Activated naive CD8-positive, alpha-beta T cell treated with anti-CD3 and anti-CD28 coated beads for 36 hours (primary cell): ENCODE measurements around the gene LDLRAD4. TPM values are rescaled to one million over a fixed set of nuclear protein-coding genes. Genes with fewer than 3 reads are reported as not detected.

ENCODE experiments used
- DNase-seq: peaks from one replicate; pipeline ENCODE4 v3.0.0; 2021
- H3K27ac Mint-ChIP-seq: one replicate; pipeline ENCODE4 v1.8.0; 2022; ENCODE audit warnings: mild to moderate bottlenecking, moderate library complexity, mixed read lengths
- H3K27me3 Mint-ChIP-seq: one replicate; pipeline ENCODE4 v1.8.0; 2022; ENCODE audit warnings: mild to moderate bottlenecking, mixed read lengths
- H3K36me3 Mint-ChIP-seq: one replicate; pipeline ENCODE4 v1.8.0; 2021; ENCODE audit warnings: mild to moderate bottlenecking, mixed read lengths
- H3K4me1 Mint-ChIP-seq: one replicate; pipeline ENCODE4 v1.8.0; 2021; ENCODE audit warnings: mixed read lengths
- H3K4me3 Mint-ChIP-seq: one replicate; pipeline ENCODE4 v1.8.0; 2022; ENCODE audit warnings: mild to moderate bottlenecking, moderate library complexity, mixed read lengths
- H3K9me3 Mint-ChIP-seq: one replicate; pipeline ENCODE4 v1.8.0; 2022; ENCODE audit warnings: mixed read lengths
- total RNA-seq, 2 experiments: library from RNA; stranded (reverse); gene quantifications; one replicate each; pipeline ENCODE4 v1.2.3, GENCODE V29; 2021

Gene LDLRAD4
- total RNA-seq, 2 experiments from 2014 or later, result 27.4 to 27.5 TPM

- Mint-ChIP-seq H3K27me3 (no peaks in the 10 kb centered on the region), H3K9me3 (peaks cover 18% of the 10 kb centered on the region), H3K27ac (no peak overlapping the region), H3K36me3 (peaks cover 21% of the 10 kb centered on the region), H3K4me3 (no peak overlapping the region), H3K4me1 (peaks cover 37% of the 10 kb centered on the region)
- DNase-seq, result no peak
Observed at GRCh38 chr18:13316063-13316462, 97.5 kb downstream of the LDLRAD4 start.

- Mint-ChIP-seq H3K9me3 (peaks cover 18% of the 10 kb centered on the region), H3K4me1 (peaks cover 32% of the 10 kb centered on the region), H3K27ac (no peak overlapping the region), H3K4me3 (no peak overlapping the region), H3K27me3 (no peaks in the 10 kb centered on the region), H3K36me3 (peaks cover 19% of the 10 kb centered on the region)
- DNase-seq, result no peak
Observed at GRCh38 chr18:13317801-13318200, 99.2 kb downstream of the LDLRAD4 start.

DNA sequence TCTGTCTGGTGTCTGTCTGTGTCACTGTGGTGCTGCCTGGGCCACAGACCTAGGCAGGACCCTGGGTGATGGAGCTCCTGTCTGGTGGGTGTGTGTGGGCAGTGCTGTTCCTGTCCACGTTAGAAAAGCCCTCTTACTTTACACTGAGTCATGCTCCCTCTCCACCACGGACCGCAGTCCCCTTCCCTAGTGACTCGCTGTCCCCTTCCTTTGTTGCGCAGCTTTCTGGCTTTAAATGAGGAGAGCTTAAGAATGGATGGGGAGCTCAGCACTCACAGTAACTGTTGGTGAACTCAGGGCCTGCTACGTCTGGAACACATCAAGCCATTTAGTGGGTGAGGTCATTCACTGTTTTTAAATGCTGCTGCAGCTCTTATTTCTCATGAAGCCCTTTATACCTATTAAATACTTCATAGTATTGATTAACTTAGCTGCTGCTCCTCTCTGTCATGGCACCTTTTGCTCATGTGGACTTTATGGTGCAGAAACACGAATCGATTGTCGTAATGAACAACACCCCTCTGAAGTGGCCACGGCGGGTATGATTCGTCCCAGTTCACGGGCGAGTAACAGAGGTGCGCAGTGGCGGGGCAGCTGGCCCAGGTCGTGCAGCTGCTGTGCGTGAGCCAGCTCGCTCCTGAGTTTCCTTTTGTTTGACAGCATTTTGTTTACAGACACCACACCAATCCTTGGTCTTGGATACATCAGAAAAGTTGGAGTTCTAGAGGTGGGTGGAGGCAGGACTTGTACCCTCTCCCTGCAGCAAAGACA is 100.4 kb downstream of the LDLRAD4 start:
- no peak for DNase-seq
- H3K27ac Mint-ChIP-seq, result no peak overlapping the region
- peaks cover 18% of the 10 kb centered on the region for H3K9me3 Mint-ChIP-seq

DNA sequence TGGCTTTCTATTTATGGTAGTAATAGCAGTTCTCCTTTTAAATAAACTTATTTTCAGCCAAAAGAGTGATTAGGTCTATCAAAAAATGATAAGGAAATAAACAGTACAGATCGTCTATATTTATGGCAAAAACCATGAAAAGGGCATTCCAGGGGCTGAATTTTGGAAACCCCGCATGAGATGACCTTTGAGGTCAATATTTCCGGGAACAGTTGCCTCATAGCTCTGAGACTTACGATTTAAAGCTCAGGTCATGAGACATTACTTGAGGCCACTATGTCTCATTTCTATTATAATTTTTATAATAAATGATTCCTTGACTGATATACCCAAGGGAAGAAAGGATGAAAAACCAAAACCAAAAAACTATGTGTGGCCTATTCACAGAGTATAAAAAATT is 101.1 kb downstream of the LDLRAD4 start:
- Mint-ChIP-seq H3K27me3 (no peaks in the 10 kb centered on the region), H3K9me3 (peaks cover 15% of the 10 kb centered on the region), H3K36me3 (peaks cover 15% of the 10 kb centered on the region), H3K4me1 (peaks cover 16% of the 10 kb centered on the region), H3K4me3 (no peak overlapping the region), H3K27ac (no peak overlapping the region)
- no peak for DNase-seq

More for the DNA sequence above, 100.4 kb downstream of the LDLRAD4 start:
- no peaks in the 10 kb centered on the region for H3K27me3 Mint-ChIP-seq
- no peak overlapping the region for H3K4me3 Mint-ChIP-seq
- H3K4me1 Mint-ChIP-seq, result peaks cover 21% of the 10 kb centered on the region
- peaks cover 19% of the 10 kb centered on the region for H3K36me3 Mint-ChIP-seq

DNA sequence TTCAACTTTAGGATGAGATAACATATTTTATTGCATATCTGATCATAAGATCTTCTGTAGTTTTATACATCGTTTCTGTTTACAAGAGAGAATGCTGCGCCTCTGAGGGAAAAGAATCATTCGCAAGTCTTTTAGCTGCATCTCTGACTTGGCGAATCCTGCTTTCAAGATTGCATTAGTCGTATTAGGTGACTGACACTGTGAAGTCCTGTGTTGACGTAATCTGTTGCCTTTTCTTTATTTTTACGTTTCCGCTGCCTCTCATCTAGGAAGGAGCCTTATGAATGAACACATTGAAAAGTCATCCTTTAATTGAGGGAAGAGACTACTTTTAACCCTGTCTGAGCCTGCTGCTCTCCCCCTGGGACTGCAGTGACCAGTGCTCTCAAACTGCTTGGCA is 101.5 kb downstream of the LDLRAD4 start:
- no peak for DNase-seq
- Mint-ChIP-seq H3K27ac (no peak overlapping the region), H3K9me3 (peaks cover 13% of the 10 kb centered on the region), H3K36me3 (peaks cover 11% of the 10 kb centered on the region), H3K4me3 (no peak overlapping the region), H3K4me1 (peaks cover 14% of the 10 kb centered on the region), H3K27me3 (no peaks in the 10 kb centered on the region)

DNA sequence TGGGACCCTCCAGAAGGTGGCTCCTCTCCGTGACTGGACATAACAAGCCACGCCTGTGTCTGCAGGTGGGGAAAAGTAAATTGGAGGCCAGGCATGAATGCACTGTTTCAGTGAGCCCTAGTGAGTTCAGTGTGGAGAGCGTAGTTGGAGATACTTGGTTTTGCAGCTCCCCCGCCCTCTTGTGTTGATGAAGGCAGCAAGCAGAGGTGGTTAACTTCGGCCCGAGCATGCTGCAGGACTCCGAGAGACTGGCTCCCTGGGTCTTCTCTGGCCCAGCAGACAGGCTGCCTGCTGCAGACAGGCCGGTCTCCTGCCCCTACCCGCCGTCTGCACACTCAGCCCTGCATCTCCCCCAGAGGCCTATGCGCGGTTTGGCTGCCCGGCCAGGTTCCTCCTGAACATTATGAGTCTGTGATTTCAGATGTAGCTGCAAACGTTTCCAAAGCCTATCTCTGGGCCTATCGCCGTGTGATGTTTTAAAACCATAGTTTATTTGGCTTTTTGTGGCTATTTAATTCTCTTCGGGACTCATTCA is 102.4 kb downstream of the LDLRAD4 start:
- H3K27me3 Mint-ChIP-seq, result no peaks in the 10 kb centered on the region
- H3K4me3 Mint-ChIP-seq, result no peak overlapping the region
- peaks cover 14% of the 10 kb centered on the region for H3K4me1 Mint-ChIP-seq
- H3K27ac Mint-ChIP-seq, result no peak overlapping the region
- DNase-seq, result no peak
- H3K36me3 Mint-ChIP-seq, result peaks cover 5% of the 10 kb centered on the region
- H3K9me3 Mint-ChIP-seq, result peaks cover 8% of the 10 kb centered on the region

DNA sequence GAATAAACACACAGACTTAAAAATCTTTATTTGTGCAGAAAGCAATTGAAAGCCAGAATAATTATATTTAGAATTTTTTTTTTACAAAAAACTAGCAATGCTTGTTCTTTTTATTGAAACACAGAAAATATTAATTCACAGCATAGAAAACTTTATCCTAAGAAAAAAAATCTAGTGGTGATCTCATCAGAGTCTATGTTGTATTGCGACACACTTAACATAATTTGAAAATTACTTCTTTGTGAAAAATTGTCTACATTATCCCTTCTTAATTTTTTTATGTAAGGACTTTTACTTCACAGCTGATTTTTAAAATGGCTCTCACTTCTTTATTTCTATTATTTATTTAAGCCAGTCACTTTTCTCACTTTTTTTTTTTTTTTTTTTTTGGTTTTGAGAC is 103.4 kb downstream of the LDLRAD4 start:
- H3K27me3 Mint-ChIP-seq, result no peaks in the 10 kb centered on the region
- peaks cover 14% of the 10 kb centered on the region for H3K4me1 Mint-ChIP-seq
- no peaks in the 10 kb centered on the region for H3K9me3 Mint-ChIP-seq
- H3K36me3 Mint-ChIP-seq, result no peaks in the 10 kb centered on the region
- DNase-seq, result no peak
- no peak overlapping the region for H3K27ac Mint-ChIP-seq
- no peak overlapping the region for H3K4me3 Mint-ChIP-seq

- Mint-ChIP-seq H3K27ac (no peak overlapping the region), H3K4me1 (peaks cover 14% of the 10 kb centered on the region), H3K36me3 (peaks cover 4% of the 10 kb centered on the region), H3K27me3 (no peaks in the 10 kb centered on the region), H3K9me3 (no peaks in the 10 kb centered on the region), H3K4me3 (no peak overlapping the region)
- DNase-seq, result no peak
Observed at GRCh38 chr18:13323186-13323585, 104.6 kb downstream of the LDLRAD4 start.

GRCh38 chr18:13324880-13325279 is 106.3 kb downstream of the LDLRAD4 start:
- no peak for DNase-seq
- Mint-ChIP-seq H3K9me3 (peaks cover 2% of the 10 kb centered on the region), H3K27ac (no peak overlapping the region), H3K36me3 (peaks cover 5% of the 10 kb centered on the region), H3K4me3 (no peak overlapping the region), H3K27me3 (no peaks in the 10 kb centered on the region), H3K4me1 (peaks cover 4% of the 10 kb centered on the region)

- Mint-ChIP-seq H3K9me3 (peaks cover 2% of the 10 kb centered on the region), H3K27me3 (no peaks in the 10 kb centered on the region), H3K36me3 (peaks cover 5% of the 10 kb centered on the region), H3K27ac (no peak overlapping the region), H3K4me1 (peaks cover 8% of the 10 kb centered on the region), H3K4me3 (no peak overlapping the region)
- no peak for DNase-seq
Observed at GRCh38 chr18:13328213-13328612, 109.7 kb downstream of the LDLRAD4 start.

GRCh38 chr18:13330996-13331395 is 112.4 kb downstream of the LDLRAD4 start:
- Mint-ChIP-seq H3K9me3 (peaks cover 8% of the 10 kb centered on the region), H3K36me3 (peaks cover 15% of the 10 kb centered on the region), H3K27ac (no peak overlapping the region), H3K27me3 (no peaks in the 10 kb centered on the region), H3K4me3 (no peak overlapping the region), H3K4me1 (peaks cover 8% of the 10 kb centered on the region)
- no peak for DNase-seq

DNA sequence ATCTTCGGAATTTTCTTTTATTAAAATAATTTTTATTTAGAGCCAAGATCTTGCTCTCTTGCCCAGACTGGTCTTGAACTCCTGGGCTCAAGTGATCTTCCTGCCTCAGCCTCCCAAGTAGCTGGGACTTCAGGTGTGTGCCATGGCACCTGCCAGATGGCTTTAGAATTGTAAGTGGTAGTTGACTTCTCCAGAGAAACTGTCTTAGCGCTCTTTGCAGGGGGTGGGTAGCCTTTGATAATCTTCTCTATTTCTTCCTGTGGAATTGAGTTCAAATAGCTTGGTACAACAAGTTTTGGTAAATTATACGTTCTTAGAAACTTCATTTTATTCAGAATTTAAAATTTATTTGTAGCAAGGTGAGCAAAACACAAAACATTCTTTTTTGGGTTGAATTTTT is 113.3 kb downstream of the LDLRAD4 start:
- no peak overlapping the region for H3K4me3 Mint-ChIP-seq
- DNase-seq, result no peak
- peaks cover 11% of the 10 kb centered on the region for H3K9me3 Mint-ChIP-seq
- no peak overlapping the region for H3K27ac Mint-ChIP-seq
- H3K4me1 Mint-ChIP-seq, result peaks cover 11% of the 10 kb centered on the region
- H3K36me3 Mint-ChIP-seq, result peaks cover 17% of the 10 kb centered on the region
- no peaks in the 10 kb centered on the region for H3K27me3 Mint-ChIP-seq

DNA sequence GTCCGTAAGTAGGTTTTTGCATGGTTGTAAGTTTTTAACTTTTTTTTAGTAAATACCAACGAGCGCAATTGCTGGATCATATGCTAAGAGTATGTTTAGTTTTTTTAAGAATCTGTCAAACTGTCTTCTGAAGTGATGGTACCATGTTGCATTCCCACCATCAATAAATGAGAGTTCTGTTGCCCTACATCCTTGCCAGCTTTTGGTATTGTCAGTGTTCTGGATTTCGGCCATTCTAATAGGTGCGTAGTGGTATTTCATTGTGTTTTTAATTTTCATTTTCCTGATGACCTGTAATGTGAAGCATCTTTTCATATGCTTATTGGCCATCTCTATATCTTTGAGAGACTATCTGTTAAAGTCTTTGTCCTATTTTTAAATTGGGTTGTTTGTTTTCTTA is 114.3 kb downstream of the LDLRAD4 start:
- Mint-ChIP-seq H3K27ac (no peak overlapping the region), H3K4me1 (peaks cover 11% of the 10 kb centered on the region), H3K9me3 (peaks cover 11% of the 10 kb centered on the region), H3K27me3 (no peaks in the 10 kb centered on the region), H3K4me3 (no peak overlapping the region), H3K36me3 (peaks cover 14% of the 10 kb centered on the region)
- no peak for DNase-seq

DNA sequence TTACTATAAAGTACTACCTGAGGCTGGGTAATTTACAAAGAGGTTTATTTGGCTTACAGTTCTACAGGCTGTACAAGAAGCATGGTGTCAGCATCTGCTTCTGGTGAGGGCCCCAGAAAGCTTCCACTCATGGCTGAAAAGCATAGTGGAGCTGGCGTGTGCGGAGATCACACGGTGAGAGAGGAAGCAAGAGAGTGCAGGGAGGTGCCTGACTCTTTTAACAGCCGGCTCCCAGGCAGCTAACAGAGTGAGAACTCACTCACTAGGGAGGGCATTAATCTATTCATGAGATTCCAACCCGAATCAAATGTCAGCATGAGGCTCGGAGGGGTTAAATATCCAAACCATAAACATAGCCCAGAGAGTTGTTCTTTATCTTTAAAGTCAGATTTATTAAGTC is 117.3 kb downstream of the LDLRAD4 start:
- Mint-ChIP-seq H3K27ac (no peak overlapping the region), H3K4me1 (peaks cover 14% of the 10 kb centered on the region), H3K9me3 (peaks cover 11% of the 10 kb centered on the region), H3K4me3 (no peak overlapping the region), H3K27me3 (no peaks in the 10 kb centered on the region), H3K36me3 (peaks cover 14% of the 10 kb centered on the region)
- DNase-seq, result no peak

GRCh38 chr18:13336841-13337240 is 118.3 kb downstream of the LDLRAD4 start:
- H3K9me3 Mint-ChIP-seq, result peaks cover 14% of the 10 kb centered on the region
- peaks cover 9% of the 10 kb centered on the region for H3K4me1 Mint-ChIP-seq
- H3K36me3 Mint-ChIP-seq, result peaks cover 17% of the 10 kb centered on the region
- no peak overlapping the region for H3K4me3 Mint-ChIP-seq
- H3K27me3 Mint-ChIP-seq, result no peaks in the 10 kb centered on the region
- DNase-seq, result no peak
- no peak overlapping the region for H3K27ac Mint-ChIP-seq

DNA sequence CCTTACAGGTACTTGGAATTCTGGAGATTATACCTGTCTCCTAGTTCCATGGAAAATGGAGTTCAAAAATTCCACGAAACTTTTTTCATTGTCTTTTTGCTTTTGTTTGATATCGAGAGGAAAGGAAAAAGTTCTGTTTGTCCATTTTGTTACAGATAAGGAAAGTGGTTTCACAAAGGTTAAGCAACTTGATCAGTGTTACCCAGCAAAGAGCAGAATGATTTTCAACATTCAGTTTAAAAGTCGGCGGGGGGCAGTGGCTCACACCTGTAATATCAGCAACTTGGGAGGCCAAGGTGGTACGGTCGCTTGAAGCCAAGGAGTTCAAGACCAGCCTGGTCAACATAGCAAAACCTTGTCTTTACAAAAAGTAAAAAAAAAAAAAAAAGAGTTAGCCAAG is 118.8 kb downstream of the LDLRAD4 start:
- no peak overlapping the region for H3K27ac Mint-ChIP-seq
- no peak overlapping the region for H3K4me3 Mint-ChIP-seq
- no peak for DNase-seq
- H3K9me3 Mint-ChIP-seq, result peaks cover 14% of the 10 kb centered on the region
- no peaks in the 10 kb centered on the region for H3K27me3 Mint-ChIP-seq
- H3K36me3 Mint-ChIP-seq, result peaks cover 17% of the 10 kb centered on the region
- H3K4me1 Mint-ChIP-seq, result peaks cover 8% of the 10 kb centered on the region
